Measurements from ENCODE around the gene GADD45B. TPM values are rescaled to one million over a fixed set of nuclear protein-coding genes. Genes with fewer than 3 reads are reported as not detected.

Gene GADD45B
- polyA plus RNA-seq, 3 donors = 67.4 to 505 (median 76.2) TPM

DNA sequence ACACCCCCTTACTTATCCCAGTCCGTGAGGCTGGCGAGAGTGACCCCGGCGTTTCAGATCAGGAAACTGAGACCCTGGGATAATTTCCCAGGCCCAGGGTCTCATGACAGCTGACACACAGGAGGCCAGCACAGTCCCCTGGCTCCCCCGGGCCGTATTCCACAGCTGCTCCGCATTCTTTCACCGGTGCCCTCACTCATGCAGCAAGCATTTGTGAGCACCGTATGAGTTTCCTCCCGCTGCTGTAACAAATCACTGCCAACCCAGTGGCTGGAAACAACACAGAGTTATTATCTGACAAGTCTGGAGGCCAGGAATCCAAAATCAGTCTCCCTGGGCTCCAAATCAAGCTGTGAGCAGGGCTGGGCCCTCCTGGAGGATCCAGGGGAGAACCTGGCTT lies 21.3 kb downstream of the GADD45B start:
- no peak overlapping the region for H3K4me3 Mint-ChIP-seq
- no peak overlapping the region for H3K27ac ChIP-seq (ENCODE audit: low read depth in 1 of 2, low read length in 2 of 2)
- H2AFZ ChIP-seq (ENCODE audit: insufficient read depth, low read depth, low read length, poor library complexity, severe bottlenecking) = no peak overlapping the region
- peaks cover 22 to 31% (median 24%) of the 10 kb centered on the region in 3 donors for H3K27me3 Mint-ChIP-seq (ENCODE audit: low read depth in 3 of 3)
- H3K79me2 ChIP-seq (ENCODE audit: insufficient read depth, low read length) = no peaks in the 10 kb centered on the region
- H3K4me1 ChIP-seq (ENCODE audit: control insufficient read depth in 1 of 2, insufficient read depth in 2 of 2, low read length in 2 of 2) = peaks cover 21 to 41% of the 10 kb centered on the region in 2 donors
- H3K4me2 ChIP-seq (replicated peaks; ENCODE audit: extremely low read depth, low read length, poor library complexity, severe bottlenecking) = no peak overlapping the region
- DNase-seq = no peak
- H4K20me1 ChIP-seq (ENCODE audit: insufficient read depth, low read length) = no peaks in the 10 kb centered on the region
- peaks cover 0 to 6% (median 0%) of the 10 kb centered on the region in 7 donors for H3K9me3 Mint-ChIP-seq
- no peaks in the 10 kb centered on the region for H3K9me3 ChIP-seq (replicated peaks in 1 of 2; ENCODE audit: control insufficient read depth in 1 of 2, insufficient read depth in 1 of 2, low read length in 2 of 2)
- peak overlapping the region in 1 of 7 donors; percentile 6 for H3K27ac Mint-ChIP-seq
- 96% methylated on average over 10 of the region's 10 CpGs for WGBS (ENCODE audit: insufficient coverage)
- no peaks in the 10 kb centered on the region for H3K36me3 ChIP-seq (replicated peaks in 1 of 2; ENCODE audit: control insufficient read depth in 1 of 2, insufficient read depth in 2 of 2, low read length in 2 of 2)
- intact Hi-C loops (cut with micrococcal nuclease) = no loop called here
- peaks cover 0 to 4% of the 10 kb centered on the region in 2 donors for H3K36me3 Mint-ChIP-seq
- peaks cover 29% of the 10 kb centered on the region for H3K4me1 Mint-ChIP-seq
- no peak overlapping the region for H3K9ac ChIP-seq (ENCODE audit: insufficient read depth, low read length, poor library complexity, severe bottlenecking)
- no peak overlapping the region for H3K4me3 ChIP-seq (replicated peaks in 1 of 3; ENCODE audit: low read depth in 2 of 3, low read length in 3 of 3)
- TF ChIP-seq, protein P1, sequence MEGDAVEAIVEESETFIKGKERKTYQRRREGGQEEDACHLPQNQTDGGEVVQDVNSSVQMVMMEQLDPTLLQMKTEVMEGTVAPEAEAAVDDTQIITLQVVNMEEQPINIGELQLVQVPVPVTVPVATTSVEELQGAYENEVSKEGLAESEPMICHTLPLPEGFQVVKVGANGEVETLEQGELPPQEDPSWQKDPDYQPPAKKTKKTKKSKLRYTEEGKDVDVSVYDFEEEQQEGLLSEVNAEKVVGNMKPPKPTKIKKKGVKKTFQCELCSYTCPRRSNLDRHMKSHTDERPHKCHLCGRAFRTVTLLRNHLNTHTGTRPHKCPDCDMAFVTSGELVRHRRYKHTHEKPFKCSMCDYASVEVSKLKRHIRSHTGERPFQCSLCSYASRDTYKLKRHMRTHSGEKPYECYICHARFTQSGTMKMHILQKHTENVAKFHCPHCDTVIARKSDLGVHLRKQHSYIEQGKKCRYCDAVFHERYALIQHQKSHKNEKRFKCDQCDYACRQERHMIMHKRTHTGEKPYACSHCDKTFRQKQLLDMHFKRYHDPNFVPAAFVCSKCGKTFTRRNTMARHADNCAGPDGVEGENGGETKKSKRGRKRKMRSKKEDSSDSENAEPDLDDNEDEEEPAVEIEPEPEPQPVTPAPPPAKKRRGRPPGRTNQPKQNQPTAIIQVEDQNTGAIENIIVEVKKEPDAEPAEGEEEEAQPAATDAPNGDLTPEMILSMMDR (IDR thresholded peaks at IDR 0.05) = no peak
- peaks cover 0 to 20% of the 10 kb centered on the region in 2 donors for H3K27me3 ChIP-seq (ENCODE audit: control insufficient read depth in 2 of 2, insufficient read depth in 2 of 2, low read length in 2 of 2)

DNA sequence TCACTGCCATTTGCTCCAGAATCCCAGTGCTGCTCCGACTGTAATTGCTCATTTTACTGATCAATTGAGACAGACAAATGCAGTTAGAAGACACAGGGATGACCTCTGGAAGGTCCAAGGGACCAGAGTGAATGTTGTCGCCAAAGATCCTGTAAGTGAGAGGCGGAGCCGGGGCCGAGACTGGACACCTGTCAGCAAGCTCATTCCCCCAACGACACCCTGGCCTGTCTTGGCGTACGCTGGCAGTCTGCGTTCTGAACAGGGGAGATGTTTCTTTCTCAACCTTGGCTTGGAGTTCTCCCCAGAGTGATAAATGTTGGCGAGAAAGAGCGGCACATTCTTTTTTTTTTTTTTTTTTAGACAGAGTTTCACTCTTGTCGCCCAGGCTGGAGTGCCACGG lies 24.2 kb downstream of the GADD45B start:
- TF ChIP-seq, protein P1 (IDR thresholded peaks at IDR 0.05) = no peak
- WGBS (ENCODE audit: insufficient coverage) = 96% methylated on average over 8 of the region's 13 CpGs
- H3K27me3 ChIP-seq (ENCODE audit: control insufficient read depth in 2 of 2, insufficient read depth in 2 of 2, low read length in 2 of 2) = no peaks in the 10 kb centered on the region
- intact Hi-C loops (cut with micrococcal nuclease) = no loop called here
- H3K79me2 ChIP-seq (ENCODE audit: insufficient read depth, low read length) = no peaks in the 10 kb centered on the region
- H3K36me3 ChIP-seq (replicated peaks in 1 of 2; ENCODE audit: control insufficient read depth in 1 of 2, insufficient read depth in 2 of 2, low read length in 2 of 2) = no peaks in the 10 kb centered on the region
- no peak overlapping the region for H3K4me3 ChIP-seq (replicated peaks in 1 of 3; ENCODE audit: low read depth in 2 of 3, low read length in 3 of 3)
- no peak overlapping the region for H3K9ac ChIP-seq (ENCODE audit: insufficient read depth, low read length, poor library complexity, severe bottlenecking)
- H3K27me3 Mint-ChIP-seq (ENCODE audit: low read depth in 3 of 3) = peaks cover 2 to 8% (median 8%) of the 10 kb centered on the region in 3 donors
- H3K4me2 ChIP-seq (replicated peaks; ENCODE audit: extremely low read depth, low read length, poor library complexity, severe bottlenecking) = no peak overlapping the region
- H2AFZ ChIP-seq (ENCODE audit: insufficient read depth, low read depth, low read length, poor library complexity, severe bottlenecking) = no peak overlapping the region
- DNase-seq = no peak
- H3K4me1 Mint-ChIP-seq = peaks cover 39% of the 10 kb centered on the region
- H4K20me1 ChIP-seq (ENCODE audit: insufficient read depth, low read length) = no peaks in the 10 kb centered on the region
- H3K9me3 ChIP-seq (replicated peaks in 1 of 2; ENCODE audit: control insufficient read depth in 1 of 2, insufficient read depth in 1 of 2, low read length in 2 of 2) = no peaks in the 10 kb centered on the region
- peak overlapping the region in 1 of 7 donors; percentile 16 for H3K27ac Mint-ChIP-seq
- H3K36me3 Mint-ChIP-seq = no peaks in the 10 kb centered on the region
- peaks cover 29 to 42% of the 10 kb centered on the region in 2 donors for H3K4me1 ChIP-seq (ENCODE audit: control insufficient read depth in 1 of 2, insufficient read depth in 2 of 2, low read length in 2 of 2)
- H3K27ac ChIP-seq (ENCODE audit: low read depth in 1 of 2, low read length in 2 of 2) = no peak overlapping the region
- no peak overlapping the region for H3K4me3 Mint-ChIP-seq
- peaks cover 0 to 4% (median 0%) of the 10 kb centered on the region in 7 donors for H3K9me3 Mint-ChIP-seq

Data from CD14-positive monocyte (primary cell).